Fibroblast of peridontal ligament (primary cell): Measurements from ENCODE around the gene RAB3B.
A peak's percentile ranks its signal among the peaks of the same experiment; 100 is the strongest.
"Not testable (repeated sequence)": the region's sequence is repeated elsewhere in the genome, so short reads cannot be mapped to it uniquely, and the experiment has no call there.

Experiments
- DNase-seq: peaks from one replicate; pipeline ENCODE4 v3.0.0-alpha.2; 2010; ENCODE audit errors: extremely low read depth

Gene RAB3B

DNA sequence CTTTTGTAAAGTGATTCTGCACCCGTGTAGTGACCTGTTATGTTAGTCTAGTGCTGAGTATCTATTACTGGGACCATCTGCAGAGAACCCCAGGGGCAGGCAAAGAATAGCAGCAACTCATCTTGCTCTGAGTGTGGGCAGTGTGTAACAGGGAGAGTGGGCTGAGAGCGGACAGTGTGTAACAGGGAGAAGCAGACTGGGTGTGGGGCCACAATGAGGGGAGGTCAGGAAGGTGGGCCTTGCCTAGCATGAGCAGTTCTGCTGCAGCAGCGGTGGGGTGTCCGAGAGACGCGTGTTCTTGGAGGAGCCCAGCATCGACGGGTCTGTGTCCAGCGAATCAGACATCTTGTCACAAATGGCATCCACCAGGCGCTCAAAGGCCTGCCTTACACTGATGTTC lies 70.8 kb downstream of the RAB3B start:
- no peak for DNase-seq

DNA sequence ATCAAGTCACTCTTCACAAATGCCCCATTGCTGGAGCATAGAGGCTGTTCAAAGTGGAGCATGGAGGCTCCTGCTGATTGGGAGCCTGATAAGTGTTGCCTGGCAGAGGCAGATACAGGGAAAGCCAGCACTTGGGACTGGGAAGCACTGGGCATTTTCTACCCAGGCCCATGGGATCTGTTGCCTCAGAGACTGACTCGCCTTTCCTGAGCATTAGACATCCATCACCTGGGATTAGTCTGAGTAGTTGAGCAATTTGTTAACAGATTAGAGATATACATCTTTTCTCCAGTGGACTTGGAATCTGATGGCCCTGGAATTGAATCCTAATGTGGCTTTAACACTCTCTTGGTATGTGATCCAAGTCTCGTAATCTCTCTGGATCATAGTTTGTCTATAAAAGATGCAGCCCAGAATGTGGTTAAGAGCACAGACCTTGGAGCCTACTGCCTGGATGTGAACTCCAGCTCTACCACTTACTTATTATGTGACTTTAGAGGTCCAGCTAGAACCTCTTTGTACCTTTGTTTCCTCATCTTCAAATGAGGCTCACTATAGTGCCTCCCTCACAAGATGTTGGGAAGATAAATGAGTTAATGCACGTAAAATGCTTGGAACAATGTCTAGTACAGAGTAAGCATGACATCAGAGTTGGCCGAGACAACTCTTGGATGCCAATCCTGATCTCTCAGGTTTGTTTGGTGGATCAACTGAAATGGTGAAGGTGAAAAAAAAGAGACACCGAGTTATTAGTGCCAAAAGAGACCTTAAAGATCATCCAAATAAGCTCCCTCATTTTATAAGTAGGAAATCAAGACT lies 73.7 kb downstream of the RAB3B start:
- no peak for DNase-seq

DNA sequence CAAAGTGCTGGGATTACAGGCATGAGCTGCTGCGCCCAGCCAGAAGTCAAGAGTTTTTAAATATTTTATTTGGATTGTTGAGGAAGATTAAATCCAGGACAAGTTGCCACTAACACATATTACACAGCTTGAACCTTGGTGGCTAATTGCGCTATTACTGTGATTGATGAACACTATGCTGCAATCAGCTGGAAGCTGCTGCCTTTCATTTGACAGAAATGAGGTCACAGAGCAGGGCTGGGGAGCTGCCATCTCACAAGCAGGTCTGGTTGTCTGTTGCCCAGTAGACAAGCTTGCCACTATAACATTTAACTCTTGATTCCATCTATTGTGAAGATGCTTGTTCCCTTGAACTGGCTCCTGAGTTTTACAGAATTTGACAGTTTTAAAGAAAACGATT lies 74.5 kb downstream of the RAB3B start:
- no peak for DNase-seq

GRCh38 chr1:51912881-51913280 lies 77.6 kb downstream of the RAB3B start:
- no peak for DNase-seq

DNA sequence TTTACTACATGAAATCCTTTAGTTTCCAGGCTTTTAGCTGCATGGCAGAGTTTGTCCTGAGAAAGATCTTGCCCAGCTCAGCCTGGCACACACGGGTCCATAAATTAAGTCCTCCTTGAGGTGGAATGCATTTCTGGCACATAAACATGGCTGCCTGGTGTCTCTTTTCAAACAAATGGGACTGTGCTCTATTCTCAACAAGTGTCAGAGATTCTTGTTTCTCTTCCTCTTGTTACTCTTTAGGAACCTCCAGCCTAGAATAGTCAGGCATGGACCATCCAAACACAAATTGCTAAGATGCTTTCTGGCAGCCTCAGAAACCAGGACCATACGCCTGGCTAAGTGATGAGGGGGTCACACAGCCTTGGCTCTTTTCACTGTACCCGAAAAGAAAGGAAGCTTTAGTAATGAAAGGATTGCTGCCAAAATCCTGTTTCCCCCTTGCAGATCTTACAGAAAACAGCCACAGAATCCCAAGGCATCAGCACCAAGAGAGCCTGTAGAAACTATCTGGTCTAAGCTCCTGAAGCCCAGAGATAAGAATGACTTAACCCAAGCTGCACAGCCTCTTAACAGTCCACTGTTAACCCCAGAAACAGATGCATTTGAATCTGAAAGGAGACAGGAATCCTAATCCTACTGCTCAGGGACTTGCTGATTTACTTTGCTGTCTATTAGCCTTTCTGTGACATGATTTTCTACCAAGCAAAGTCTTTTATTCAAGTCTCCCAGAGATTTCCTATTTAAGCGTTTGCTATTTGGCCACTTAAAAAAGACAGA lies 80.1 kb downstream of the RAB3B start:
- DNase-seq = no peak

- DNase-seq = no peak
Observed at GRCh38 chr1:51908499-51908898, 82.0 kb downstream of the RAB3B start.

DNA sequence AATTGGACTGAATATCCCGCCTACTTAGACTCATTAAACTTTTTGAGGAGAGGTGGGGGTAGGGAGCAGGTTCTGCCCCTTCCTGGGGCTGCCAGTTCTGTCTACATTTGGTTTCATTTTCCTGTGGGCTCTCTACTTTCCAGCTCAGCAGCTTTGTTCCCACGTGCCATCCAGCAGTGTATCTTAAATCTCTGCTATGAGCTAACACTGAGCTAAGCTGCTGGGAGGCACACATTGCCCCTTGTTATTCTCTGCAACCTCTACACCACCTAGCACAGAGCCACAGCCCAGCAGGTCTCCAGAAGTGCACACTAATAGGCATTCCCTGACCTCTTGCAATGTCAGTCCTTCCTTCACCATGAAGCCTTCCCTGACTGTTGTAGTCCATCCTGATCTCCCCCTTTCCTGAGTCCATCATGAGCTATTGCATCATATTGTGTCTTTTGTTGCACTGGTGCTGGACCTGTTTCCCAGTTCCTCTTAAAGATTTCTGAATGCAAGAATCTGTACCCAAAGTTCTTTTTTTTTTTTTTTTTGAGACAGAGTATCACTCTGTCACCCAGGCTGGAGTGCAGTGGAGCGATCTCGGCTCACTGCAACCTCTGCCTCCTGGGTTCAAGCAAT lies 83.3 kb downstream of the RAB3B start:
- peak; percentile 56 for DNase-seq

- peak; percentile 85 for DNase-seq
Observed at GRCh38 chr1:51906306-51907078, 84.0 kb downstream of the RAB3B start.

DNA sequence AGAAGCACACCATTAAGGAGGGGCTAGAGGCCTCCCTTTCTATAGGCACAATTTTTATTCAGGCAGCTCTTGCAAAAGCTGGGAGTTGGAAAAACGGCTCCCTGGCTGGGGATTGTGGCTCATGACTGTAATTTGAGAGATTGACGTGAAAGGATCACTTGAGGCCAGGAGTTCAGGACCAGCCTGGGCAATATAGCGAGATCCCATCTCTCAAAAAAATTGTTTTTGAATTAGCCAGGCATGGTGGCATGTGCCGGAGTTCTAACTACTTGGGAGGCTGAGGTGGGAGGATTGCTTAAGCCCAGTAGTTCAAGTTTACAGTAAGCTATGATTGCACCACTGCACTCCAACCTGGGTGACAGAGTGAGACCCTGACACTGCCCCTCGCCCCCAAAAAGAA lies 88.0 kb downstream of the RAB3B start:
- no peak for DNase-seq

GRCh38 chr1:51901151-51901550 lies 89.3 kb downstream of the RAB3B start:
- no peak for DNase-seq

DNA sequence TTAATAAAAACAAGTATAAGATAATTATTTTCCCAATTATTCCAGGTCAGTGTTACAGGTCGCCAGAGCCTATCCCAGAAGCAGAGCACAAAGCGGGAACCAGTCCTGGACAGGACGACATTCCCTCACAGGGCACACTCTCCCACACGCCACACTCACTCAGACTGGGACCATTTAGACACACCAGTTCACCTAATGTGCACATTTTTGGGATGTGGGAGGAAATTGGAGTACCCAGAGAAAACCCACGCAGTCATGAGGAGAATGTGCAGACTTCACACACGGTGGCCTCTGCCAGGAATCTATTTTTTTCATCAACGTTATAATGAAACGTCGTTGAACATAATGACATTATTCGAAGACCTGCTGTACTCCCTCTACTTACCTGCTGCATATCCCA lies 91.5 kb downstream of the RAB3B start:
- no peak for DNase-seq

DNA sequence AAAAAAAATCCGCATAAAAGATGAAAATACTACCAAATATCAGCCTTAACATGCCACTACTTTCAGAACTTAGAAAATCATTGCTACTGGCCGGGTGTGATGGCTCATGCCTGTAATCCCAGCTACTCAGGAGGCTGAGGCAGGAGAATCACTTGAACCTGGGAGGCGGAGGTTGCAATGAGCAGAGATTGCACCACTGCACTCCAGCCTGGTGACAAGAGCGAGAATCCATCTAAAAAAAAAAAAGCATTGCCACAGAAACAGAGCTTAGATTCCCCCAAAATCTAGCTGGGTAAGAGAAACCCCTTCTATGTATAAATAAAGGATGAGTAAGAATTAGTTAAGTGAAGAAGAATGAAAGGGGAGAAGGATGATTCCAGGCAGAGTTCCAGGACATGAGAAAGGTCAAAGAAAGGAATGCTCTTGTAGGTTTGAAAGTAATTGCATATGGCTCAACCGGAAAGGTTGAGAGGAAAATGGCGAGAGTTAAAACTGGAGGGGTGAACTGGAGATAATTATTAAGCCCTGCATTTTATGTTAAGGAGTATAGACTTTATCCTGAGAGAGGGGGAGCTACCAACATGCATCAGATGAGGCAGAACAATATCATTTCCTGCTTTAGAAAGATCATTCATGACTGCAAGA lies 92.3 kb downstream of the RAB3B start:
- DNase-seq = peak; percentile 85

- DNase-seq = peak; percentile 89
Observed at GRCh38 chr1:51897699-51898031, 92.8 kb downstream of the RAB3B start.

GRCh38 chr1:51894748-51895147 lies 95.8 kb downstream of the RAB3B start:
- not testable (repeated sequence) for DNase-seq

DNA sequence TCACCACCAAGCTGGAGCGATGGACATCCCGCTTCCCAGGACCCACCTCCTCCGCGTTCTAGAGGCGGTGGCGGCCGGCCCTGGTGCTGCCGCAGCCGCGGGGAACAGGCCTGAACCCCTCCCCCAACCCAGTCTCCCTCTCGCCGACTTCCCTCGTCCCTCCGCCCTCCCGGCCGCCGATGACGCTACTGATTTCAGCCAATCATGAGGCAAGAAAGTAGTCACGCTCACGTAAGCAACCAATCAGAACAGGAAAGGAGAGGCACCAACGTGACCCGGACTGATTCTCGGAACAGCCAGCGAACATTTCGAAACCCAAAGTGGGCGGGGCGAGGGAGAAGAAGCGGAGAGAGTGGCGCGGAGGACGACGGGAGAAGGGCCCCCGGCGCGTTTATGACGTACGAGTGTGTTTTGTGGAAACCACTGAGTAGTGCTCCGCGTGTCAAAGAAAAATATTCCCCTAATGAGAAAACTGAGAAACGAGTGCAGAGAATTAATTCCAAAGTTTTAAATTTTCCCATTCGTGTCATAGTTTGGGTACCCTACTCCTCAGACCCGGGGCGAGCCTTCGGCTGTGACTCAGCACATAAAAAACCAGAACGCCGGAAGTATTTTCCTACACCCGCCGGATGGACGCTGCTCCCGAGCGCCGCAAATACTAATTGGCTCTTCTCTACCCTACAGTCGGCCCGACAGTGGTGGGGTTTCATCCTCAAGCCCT lies 111.7 kb downstream of the RAB3B start, which contains the start of gene NRDC:
Gene NRDC (minus strand): TSS at position 112 of the 721 bp plus-strand sequence. CDS start 112 bp downstream, outside the sequence.
- peak; percentile 100 for DNase-seq

- DNase-seq = no peak
Observed at GRCh38 chr1:51878308-51878615, 112.2 kb downstream of the RAB3B start.

GRCh38 chr1:51877434-51878307 lies 112.8 kb downstream of the RAB3B start:
- DNase-seq = peak; percentile 53

DNA sequence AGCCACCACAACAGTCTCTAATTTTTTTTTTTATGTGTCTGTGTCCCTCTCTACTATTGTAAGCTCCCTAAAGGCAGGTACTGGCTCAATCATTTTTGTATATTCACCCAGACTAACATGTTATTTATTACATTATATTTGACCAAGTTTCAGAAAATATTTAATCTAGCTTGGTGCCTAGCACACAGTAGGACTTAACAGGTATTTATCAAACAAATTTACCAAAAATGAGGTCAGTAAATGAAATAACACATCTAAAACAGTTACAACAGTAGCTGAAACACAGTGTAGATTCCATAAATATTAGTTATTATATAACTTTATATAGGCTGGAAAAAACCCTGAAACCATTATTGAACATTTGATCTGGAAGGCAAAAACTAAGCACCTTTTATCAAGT lies 114.7 kb downstream of the RAB3B start:
- no peak for DNase-seq

DNA sequence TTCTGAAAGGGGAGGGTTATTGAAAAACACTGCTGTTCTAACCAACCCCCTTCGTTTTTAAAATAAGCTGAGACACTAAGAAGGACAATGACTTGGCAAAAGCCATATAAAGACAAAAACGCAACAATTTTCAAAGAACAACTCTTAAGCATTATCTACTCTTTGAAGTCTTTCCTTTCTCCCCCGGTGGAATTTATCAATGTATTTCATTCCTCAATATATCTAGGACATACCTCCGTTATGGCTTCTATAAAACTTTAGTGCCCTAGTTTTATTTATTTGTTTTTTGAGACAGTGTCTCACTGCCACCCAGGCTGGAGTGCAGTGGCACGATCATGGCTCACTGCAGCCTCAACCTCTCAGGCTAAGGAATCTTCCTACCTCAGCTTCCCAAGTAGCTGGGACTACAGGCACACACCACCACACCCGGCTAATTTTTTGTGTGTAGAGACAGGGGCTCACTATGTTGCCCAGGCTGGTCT lies 115.2 kb downstream of the RAB3B start:
- DNase-seq = no peak

- not testable (repeated sequence) for DNase-seq
Observed at GRCh38 chr1:51873270-51873669, 117.2 kb downstream of the RAB3B start.
